Left lung (tissue), 10 donors: ENCODE results near the gene UQCR10. TPM values are rescaled to one million over a fixed set of nuclear protein-coding genes. Genes with fewer than 3 reads are reported as not detected.

Experiments
- ATAC-seq: fragments of 200-7000 bp; cut with Tn5 transposase; one replicate; pipeline ENCODE4 v1.9.1; 2020; ENCODE audit warnings: moderate library complexity
- DNase-seq, 4 donors: peaks; one replicate each; pipeline ENCODE4 v3.0.0-alpha.2; 2013 to 2020
- H3K27ac ChIP-seq, 2 donors: fragments of 200-600 bp; sonication (generic) in 1 of 2; one replicate each; pipeline versions ENCODE4 v1.5.0 to v1.8.0; 2020 to 2021
- H3K27me3 ChIP-seq, 2 donors: fragments of 200-600 bp; sonication (generic) in 1 of 2; one replicate each; pipeline versions ENCODE4 v1.5.0 to v1.8.0; 2020 to 2021
- H3K36me3 ChIP-seq, 2 donors: fragments of 200-600 bp; sonication (generic) in 1 of 2; one replicate each; pipeline versions ENCODE4 v1.5.0 to v1.8.0; 2020 to 2021
- H3K4me1 ChIP-seq, 2 donors: fragments of 200-600 bp; one replicate each; pipeline ENCODE4 v1.8.0; 2021
- H3K4me3 ChIP-seq, 2 donors: fragments of 200-600 bp; sonication (generic) in 1 of 2; one replicate each; pipeline versions ENCODE4 v1.5.0 to v1.8.0; 2020 to 2021; ENCODE audit warnings: mild to moderate bottlenecking in 1 of 2
- H3K9me3 ChIP-seq, 2 donors: fragments of 200-600 bp; sonication (generic) in 1 of 2; one replicate each; pipeline versions ENCODE4 v1.5.0 to v1.8.0; 2020 to 2021
- CTCF ChIP-seq, 2 donors: fragments of 200-600 bp; sonication (generic) in 1 of 2; IDR thresholded peaks; one replicate each; pipeline versions ENCODE4 v1.5.0 to v1.8.0; 2021; ENCODE audit warnings: antibody characterized with exemption in 2 of 2
- intact Hi-C, 2 donors: fragments of 100-400 bp; cut with DNase I; formaldehyde crosslinking; loops; one replicate each; pipeline versions ENCODE4 v1.11.2 to v1.14.2; 2022
- polyA plus RNA-seq, 6 donors: library from polyadenylated mRNA; unstranded; fragments of 120-200 nt; gene quantifications; one replicate each; pipeline ENCODE4 v1.2.1, GENCODE V29; 2013; ENCODE audit not compliant: insufficient read length in 6 of 6
- total RNA-seq, 2 donors: library from RNA; stranded (reverse); fragmentation: NEBNext Ultra II Directional; extraction: Animal tissue kit (Norgen Biotek cat#: 25700); gene quantifications; one replicate each; pipeline ENCODE4 v1.2.1, GENCODE V29; 2021
- donor health status: DM: no; HTN: yes; CAD: no.
- donor health status: DM: no; HTN: no; CAD: no.

UQCR10 gene
- total and polyA plus RNA-seq, 8 donors, result 77.4 to 154 (median 116) TPM

- Histone ChIP-seq H3K27ac (peak overlapping the region in 1 of 2 donors; percentile 53), H3K4me3 (no peak overlapping the region), H3K4me1 (peaks cover 19 to 40% of the 10 kb centered on the region in 2 donors), H3K27me3 (no peaks in the 10 kb centered on the region), H3K9me3 (no peaks in the 10 kb centered on the region), H3K36me3 (peaks cover 0 to 90% of the 10 kb centered on the region in 2 donors)
- intact Hi-C loops, result no loop called here
- ATAC-seq (no peak), DNase-seq (peak in 1 of 4 donors; percentile 56)
- no peak for TF ChIP-seq CTCF (IDR thresholded peaks at IDR 0.05)
Observed at GRCh38 chr22:29797351-29797750, 30.2 kb downstream of the UQCR10 start.

- TF ChIP-seq CTCF (IDR thresholded peaks at IDR 0.05), result no peak
- Histone ChIP-seq H3K27ac (peak overlapping the region; percentile 79 to 86), H3K27me3 (no peaks in the 10 kb centered on the region), H3K4me1 (peaks cover 19 to 40% of the 10 kb centered on the region in 2 donors), H3K4me3 (no peak overlapping the region), H3K36me3 (peaks cover 0 to 90% of the 10 kb centered on the region in 2 donors), H3K9me3 (no peaks in the 10 kb centered on the region)
- DNase-seq (no peak), ATAC-seq (no peak)
- intact Hi-C loops, result no loop called here
Observed at GRCh38 chr22:29798318-29798717, 31.1 kb downstream of the UQCR10 start.

GRCh38 chr22:29798801-29799200, 31.6 kb downstream of the UQCR10 start:
- Histone ChIP-seq H3K27ac (peak overlapping the region; percentile 79 to 86), H3K4me3 (no peak overlapping the region), H3K9me3 (no peaks in the 10 kb centered on the region), H3K36me3 (peaks cover 0 to 90% of the 10 kb centered on the region in 2 donors), H3K27me3 (no peaks in the 10 kb centered on the region), H3K4me1 (peaks cover 19 to 40% of the 10 kb centered on the region in 2 donors)
- DNase-seq (no peak), ATAC-seq (no peak)
- no peak for TF ChIP-seq CTCF (IDR thresholded peaks at IDR 0.05)
- intact Hi-C loops, result no loop called here

DNA sequence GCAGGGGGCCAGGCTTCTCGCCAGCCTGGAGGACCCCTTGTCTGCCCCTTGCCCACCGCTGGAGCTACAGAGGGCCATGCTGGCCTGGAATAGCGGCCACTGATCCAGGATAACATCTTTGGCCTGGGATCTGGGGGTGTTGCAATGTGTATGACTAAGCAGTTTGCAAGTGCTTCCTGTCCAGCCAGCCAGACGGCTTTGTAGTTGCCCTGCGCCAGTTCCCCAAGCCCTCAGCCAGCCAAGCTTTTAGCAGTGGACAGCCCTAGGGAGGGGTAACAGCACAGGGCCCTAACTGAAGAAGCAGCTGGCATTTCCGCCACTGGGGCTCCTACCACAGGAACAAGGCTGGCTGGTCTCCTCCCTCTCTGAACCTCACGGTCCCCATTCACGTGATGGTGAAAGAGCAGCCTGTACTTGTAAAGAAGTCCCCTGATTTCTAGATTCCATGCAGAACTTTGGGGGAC, 32.1 kb downstream of the UQCR10 start:
- ATAC-seq, result peak; percentile 94
- Histone ChIP-seq H3K36me3 (peaks cover 0 to 90% of the 10 kb centered on the region in 2 donors), H3K27ac (peak overlapping the region; percentile 79 to 86), H3K4me3 (no peak overlapping the region), H3K4me1 (peaks cover 19 to 40% of the 10 kb centered on the region in 2 donors), H3K27me3 (no peaks in the 10 kb centered on the region), H3K9me3 (no peaks in the 10 kb centered on the region)
- peak in 1 of 2 donors; percentile 36 for TF ChIP-seq CTCF (IDR thresholded peaks at IDR 0.05)
- intact Hi-C loops, result no loop called here
- peak in 3 of 4 donors; percentile 80 to 94 (median 93) for DNase-seq

DNA sequence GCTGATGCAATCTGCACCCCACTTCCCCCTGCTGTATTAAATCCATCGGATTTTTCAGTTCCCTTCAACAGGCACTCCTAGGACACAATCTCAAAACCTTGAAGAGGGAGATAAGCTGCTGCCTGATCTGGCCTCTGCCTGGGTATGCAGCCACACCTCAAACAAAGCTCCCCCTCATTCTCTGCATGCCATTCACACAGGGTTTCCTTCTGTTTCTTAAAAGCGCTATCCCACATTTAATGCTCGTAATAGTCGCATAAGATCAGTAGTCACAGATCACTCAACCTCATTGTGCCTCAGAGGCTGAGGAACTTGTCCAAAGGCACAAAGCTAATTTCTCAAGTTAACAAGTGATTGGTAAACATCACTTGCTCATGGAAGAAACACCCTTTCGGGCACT, 34.0 kb downstream of the UQCR10 start:
- Histone ChIP-seq H3K27me3 (no peaks in the 10 kb centered on the region), H3K4me3 (no peak overlapping the region), H3K4me1 (peaks cover 19 to 40% of the 10 kb centered on the region in 2 donors), H3K36me3 (peaks cover 0 to 90% of the 10 kb centered on the region in 2 donors), H3K27ac (peak overlapping the region; percentile 64 to 65), H3K9me3 (no peaks in the 10 kb centered on the region)
- ATAC-seq (peak; percentile 44), DNase-seq (no peak)
- TF ChIP-seq CTCF (IDR thresholded peaks at IDR 0.05), result no peak
- intact Hi-C loops, result no loop called here
